Neuronal stem cell (in vitro differentiated cells): ENCODE measurements around the gene RUNX2.

Experiments
- DNase-seq: peaks from one replicate; pipeline ENCODE4 v3.0.0-alpha.2; 2013; ENCODE audit warnings: low spot score
- H2AFZ ChIP-seq: one replicate; pipeline ENCODE4 v1.6.1; 2013; ENCODE audit warnings: mild to moderate bottlenecking, low read length, inconsistent platforms
- H2AK5ac ChIP-seq: 2 replicates; pipeline ENCODE4 v1.6.1; 2013; ENCODE audit warnings: low read depth, mild to moderate bottlenecking, inconsistent platforms, low read length, moderate library complexity, mixed read lengths
- H2BK120ac ChIP-seq: 2 replicates; pipeline ENCODE4 v1.6.1; 2013; ENCODE audit warnings: low read depth, mild to moderate bottlenecking, inconsistent platforms, low read length, moderate library complexity, mixed read lengths
- H2BK12ac ChIP-seq: one replicate; pipeline ENCODE4 v1.6.1; 2013; ENCODE audit warnings: low read length, inconsistent platforms
- H2BK15ac ChIP-seq: 2 replicates; pipeline ENCODE4 v1.6.1; 2013; ENCODE audit warnings: mild to moderate bottlenecking, low read length, inconsistent platforms, mixed read lengths
- H2BK5ac ChIP-seq: one replicate; pipeline ENCODE4 v1.6.1; 2013; ENCODE audit warnings: inconsistent platforms, mild to moderate bottlenecking, low read length, moderate library complexity
- H3K14ac ChIP-seq: one replicate; pipeline ENCODE4 v1.6.1; 2013; ENCODE audit warnings: low read length, inconsistent platforms
- H3K18ac ChIP-seq: 2 replicates; pipeline ENCODE4 v1.6.1; 2013; ENCODE audit warnings: low read length, inconsistent platforms
- H3K23ac ChIP-seq: 2 replicates; pipeline ENCODE4 v1.6.1; 2013; ENCODE audit warnings: low read depth, mild to moderate bottlenecking, mixed read lengths, low read length, inconsistent platforms; ENCODE audit not compliant: poor library complexity
- H3K27ac ChIP-seq: replicated peaks from 3 replicates; pipeline ENCODE4 v1.5.1; 2013; ENCODE audit warnings: low read length, inconsistent platforms
- H3K27me3 ChIP-seq, 3 experiments: 2 replicates each; pipeline ENCODE4 v1.6.1; 2013; ENCODE audit warnings: low read length in 3 of 3, mild to moderate bottlenecking in 2 of 3, inconsistent platforms in 1 of 3, low read depth in 1 of 3, mixed read lengths in 1 of 3, moderate library complexity in 1 of 3; ENCODE audit not compliant: control insufficient read depth in 3 of 3, insufficient read depth in 3 of 3
- H3K36me3 ChIP-seq, 2 donors: replicated peaks in 1 of 2; 2 replicates each; pipeline ENCODE4 v1.6.1; 2013; ENCODE audit warnings: low read length in 2 of 2; ENCODE audit not compliant: control insufficient read depth in 2 of 2, insufficient read depth in 2 of 2
- H3K4ac ChIP-seq: 2 replicates; pipeline ENCODE4 v1.6.1; 2013; ENCODE audit warnings: inconsistent platforms, mild to moderate bottlenecking, low read length, moderate library complexity
- H3K4me1 ChIP-seq, 2 donors: 1 replicate in 1 of 2; 2 replicates in 1 of 2; pipeline ENCODE4 v1.6.1; 2013; ENCODE audit warnings: low read length in 2 of 2, low read depth in 1 of 2; ENCODE audit not compliant: control insufficient read depth in 2 of 2, insufficient read depth in 1 of 2
- H3K4me2 ChIP-seq: one replicate; pipeline ENCODE4 v1.6.1; 2013; ENCODE audit warnings: mild to moderate bottlenecking, low read length, inconsistent platforms; ENCODE audit not compliant: insufficient read depth, poor library complexity, severe bottlenecking
- H3K4me3 ChIP-seq, 2 donors: 2 replicates each; pipeline ENCODE4 v1.5.1; 2013; ENCODE audit warnings: low read length in 2 of 2, mild to moderate bottlenecking in 2 of 2, inconsistent platforms in 1 of 2, moderate library complexity in 1 of 2
- H3K79me1 ChIP-seq: one replicate; pipeline ENCODE4 v1.6.1; 2013; ENCODE audit warnings: low read depth, mild to moderate bottlenecking, inconsistent platforms, low read length, moderate library complexity
- H3K9ac ChIP-seq: one replicate; pipeline ENCODE4 v1.6.1; 2013; ENCODE audit warnings: mild to moderate bottlenecking, low read depth, low read length, inconsistent platforms; ENCODE audit not compliant: poor library complexity
- H3K9me3 ChIP-seq, 2 donors: replicated peaks in 1 of 2; 2 replicates each; pipeline versions ENCODE3 to v1.6.1; 2013; ENCODE audit warnings: low read length in 2 of 2, mild to moderate bottlenecking in 2 of 2, inconsistent platforms in 1 of 2, low read depth in 1 of 2, mixed read lengths in 1 of 2, moderate library complexity in 1 of 2; ENCODE audit not compliant: control insufficient read depth in 2 of 2, insufficient read depth in 1 of 2
- H4K8ac ChIP-seq: one replicate; pipeline ENCODE4 v1.6.1; 2013; ENCODE audit warnings: low read depth, mild to moderate bottlenecking, inconsistent platforms, low read length, moderate library complexity
- H4K91ac ChIP-seq: one replicate; pipeline ENCODE4 v1.6.1; 2013; ENCODE audit warnings: low read length, low read depth, mild to moderate bottlenecking, inconsistent platforms; ENCODE audit not compliant: poor library complexity
- WGBS, 2 donors: extraction: QIAGEN DNeasy Blood & Tissue Kit; methylation state at CpG; one replicate each; pipeline ENCODE4 v1.1.7; 2013; ENCODE audit warnings: missing lambda C conversion rate in 2 of 2, mixed read lengths in 1 of 2; ENCODE audit not compliant: insufficient read length in 2 of 2, insufficient replicate concordance in 1 of 2; ENCODE audit errors: extremely low coverage in 2 of 2; 5-methylcytosine and 5-hydroxymethylcytosine counted together

Gene RUNX2

GRCh38 chr6:45439861-45440388 is 111.8 kb downstream of the RUNX2 start:
- Histone ChIP-seq H3K4me2 (no peak overlapping the region), H3K79me1 (no peaks in the 10 kb centered on the region), H2BK120ac (no peak overlapping the region), H2BK15ac (no peak overlapping the region), H3K4me3 (no peak overlapping the region), H3K14ac (no peak overlapping the region), H3K9ac (no peak overlapping the region), H2AK5ac (no peak overlapping the region), H3K36me3 (peaks cover 0 to 99% of the 10 kb centered on the region in 2 donors), H2BK5ac (no peak overlapping the region), H3K27ac (no peak overlapping the region), H2BK12ac (no peak overlapping the region), H4K91ac (no peak overlapping the region), H3K4me1 (no peaks in the 10 kb centered on the region), H3K23ac (no peak overlapping the region), H3K27me3 (no peaks in the 10 kb centered on the region), H3K18ac (no peak overlapping the region), H3K9me3 (no peaks in the 10 kb centered on the region), H4K8ac (no peak overlapping the region), H2AFZ (no peak overlapping the region), H3K4ac (no peak overlapping the region)
- WGBS, 2 donors: no CpG with 5 or more reads among the region's 6 CpGs
- no peak for DNase-seq

GRCh38 chr6:45441851-45442453 is 113.8 kb downstream of the RUNX2 start:
- no peak overlapping the region for H2BK120ac ChIP-seq
- H3K9me3 ChIP-seq: no peaks in the 10 kb centered on the region
- DNase-seq: no peak
- no CpG with 5 or more reads among the region's 6 CpGs for WGBS, 2 donors
- no peak overlapping the region for H3K18ac ChIP-seq
- no peak overlapping the region for H3K4me3 ChIP-seq
- peaks cover 3 to 8% of the 10 kb centered on the region in 2 donors for H3K4me1 ChIP-seq
- no peak overlapping the region for H3K4ac ChIP-seq
- no peak overlapping the region for H2BK5ac ChIP-seq
- no peak overlapping the region for H2BK12ac ChIP-seq
- no peak overlapping the region for H3K27ac ChIP-seq
- H4K8ac ChIP-seq: no peak overlapping the region
- no peak overlapping the region for H2AFZ ChIP-seq
- no peaks in the 10 kb centered on the region for H3K79me1 ChIP-seq
- H3K27me3 ChIP-seq: no peaks in the 10 kb centered on the region
- no peak overlapping the region for H4K91ac ChIP-seq
- no peak overlapping the region for H2AK5ac ChIP-seq
- no peak overlapping the region for H3K23ac ChIP-seq
- H3K36me3 ChIP-seq: peaks cover 0 to 98% of the 10 kb centered on the region in 2 donors
- no peak overlapping the region for H3K9ac ChIP-seq
- H3K14ac ChIP-seq: no peak overlapping the region
- H3K4me2 ChIP-seq: no peak overlapping the region
- no peak overlapping the region for H2BK15ac ChIP-seq

- Histone ChIP-seq H3K4ac (no peak overlapping the region), H3K23ac (no peak overlapping the region), H2AFZ (no peak overlapping the region), H3K27ac (no peak overlapping the region), H3K36me3 (peaks cover 0 to 98% of the 10 kb centered on the region in 2 donors), H2AK5ac (no peak overlapping the region), H3K4me1 (peaks cover 3 to 8% of the 10 kb centered on the region in 2 donors), H4K8ac (no peak overlapping the region), H3K27me3 (no peaks in the 10 kb centered on the region), H3K4me3 (no peak overlapping the region), H2BK5ac (no peak overlapping the region), H3K4me2 (no peak overlapping the region), H3K18ac (no peak overlapping the region), H2BK15ac (no peak overlapping the region), H3K9ac (no peak overlapping the region), H3K79me1 (no peaks in the 10 kb centered on the region), H2BK120ac (no peak overlapping the region), H2BK12ac (no peak overlapping the region), H3K14ac (no peak overlapping the region), H4K91ac (no peak overlapping the region), H3K9me3 (no peaks in the 10 kb centered on the region)
- no peak for DNase-seq
- WGBS, 2 donors: no CpG with 5 or more reads among the region's 3 CpGs
Measured at GRCh38 chr6:45442716-45443115, 114.6 kb downstream of the RUNX2 start.

- H3K36me3 ChIP-seq: peaks cover 0 to 98% of the 10 kb centered on the region in 2 donors
- H2BK120ac ChIP-seq: no peak overlapping the region
- WGBS, 2 donors: no CpG with 5 or more reads among the region's 2 CpGs
- H3K9ac ChIP-seq: no peak overlapping the region
- H3K4me3 ChIP-seq: no peak overlapping the region
- no peak overlapping the region for H3K18ac ChIP-seq
- no peak overlapping the region for H2AFZ ChIP-seq
- no peak for DNase-seq
- no peak overlapping the region for H3K4ac ChIP-seq
- H3K4me2 ChIP-seq: no peak overlapping the region
- H3K23ac ChIP-seq: no peak overlapping the region
- H2BK15ac ChIP-seq: no peak overlapping the region
- no peak overlapping the region for H4K8ac ChIP-seq
- no peaks in the 10 kb centered on the region for H3K9me3 ChIP-seq
- H3K79me1 ChIP-seq: no peaks in the 10 kb centered on the region
- H3K14ac ChIP-seq: no peak overlapping the region
- H3K27ac ChIP-seq: no peak overlapping the region
- peaks cover 3 to 8% of the 10 kb centered on the region in 2 donors for H3K4me1 ChIP-seq
- no peak overlapping the region for H4K91ac ChIP-seq
- no peaks in the 10 kb centered on the region for H3K27me3 ChIP-seq
- no peak overlapping the region for H2BK5ac ChIP-seq
- no peak overlapping the region for H2AK5ac ChIP-seq
- H2BK12ac ChIP-seq: no peak overlapping the region
Measured at GRCh38 chr6:45445364-45445748, 117.2 kb downstream of the RUNX2 start.
